HG02840 (cell line): ENCODE data around the gene SH3BP4.

ENCODE experiments used
- ATAC-seq: cut with Tn5 transposase; IDR thresholded peaks from one replicate; pipeline ENCODE4 v1.9.1; 2021; ENCODE audit warnings: mild to moderate bottlenecking, moderate library complexity, moderate number of reproducible peaks; ENCODE audit not compliant: unreplicated experiment, low FRiP score

SH3BP4 gene

GRCh38 chr2:234939996-234940395 is 11.8 kb upstream of the SH3BP4 start:
- ATAC-seq, result no peak

GRCh38 chr2:234940527-234940926 is 11.3 kb upstream of the SH3BP4 start:
- ATAC-seq, result no peak

GRCh38 chr2:234945339-234945873 is 6.4 kb upstream of the SH3BP4 start:
- no peak for ATAC-seq

- ATAC-seq, result no peak
Observed at GRCh38 chr2:234947556-234947955, 4.3 kb upstream of the SH3BP4 start.

DNA sequence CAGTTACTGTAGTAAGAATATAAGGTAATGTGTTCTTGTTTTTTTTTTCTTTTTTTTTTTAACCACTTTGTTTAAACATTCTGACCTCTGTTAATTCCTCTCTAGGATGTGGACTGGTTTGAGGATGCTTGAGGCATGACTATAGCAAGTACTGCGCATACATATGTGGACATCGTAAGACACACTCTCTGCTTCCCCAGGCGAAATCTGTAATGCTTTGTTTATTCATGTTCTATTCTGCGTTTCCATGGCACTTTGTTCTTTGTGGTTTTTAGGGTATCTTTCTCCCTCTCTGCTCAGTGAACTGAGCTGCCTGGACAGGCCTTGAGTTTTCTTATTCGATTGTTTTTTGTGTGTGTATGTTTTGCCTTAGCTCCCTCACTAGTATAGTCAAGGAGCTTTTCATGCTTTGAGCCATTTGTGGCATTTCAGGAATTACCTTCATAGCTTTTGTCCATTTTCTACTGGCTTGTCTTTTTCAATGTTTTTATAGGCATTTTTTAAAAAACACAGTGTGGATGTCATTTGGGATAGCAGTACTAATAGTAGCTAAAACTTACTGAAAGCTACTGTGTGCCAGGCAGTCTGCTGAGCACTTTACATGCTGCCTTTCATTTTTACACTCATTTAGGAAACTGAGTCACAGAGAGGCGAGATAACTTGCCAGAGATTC is 1.9 kb upstream of the SH3BP4 start:
- no peak for ATAC-seq

GRCh38 chr2:234950435-234950729 is 1.4 kb upstream of the SH3BP4 start:
- no peak for ATAC-seq

DNA sequence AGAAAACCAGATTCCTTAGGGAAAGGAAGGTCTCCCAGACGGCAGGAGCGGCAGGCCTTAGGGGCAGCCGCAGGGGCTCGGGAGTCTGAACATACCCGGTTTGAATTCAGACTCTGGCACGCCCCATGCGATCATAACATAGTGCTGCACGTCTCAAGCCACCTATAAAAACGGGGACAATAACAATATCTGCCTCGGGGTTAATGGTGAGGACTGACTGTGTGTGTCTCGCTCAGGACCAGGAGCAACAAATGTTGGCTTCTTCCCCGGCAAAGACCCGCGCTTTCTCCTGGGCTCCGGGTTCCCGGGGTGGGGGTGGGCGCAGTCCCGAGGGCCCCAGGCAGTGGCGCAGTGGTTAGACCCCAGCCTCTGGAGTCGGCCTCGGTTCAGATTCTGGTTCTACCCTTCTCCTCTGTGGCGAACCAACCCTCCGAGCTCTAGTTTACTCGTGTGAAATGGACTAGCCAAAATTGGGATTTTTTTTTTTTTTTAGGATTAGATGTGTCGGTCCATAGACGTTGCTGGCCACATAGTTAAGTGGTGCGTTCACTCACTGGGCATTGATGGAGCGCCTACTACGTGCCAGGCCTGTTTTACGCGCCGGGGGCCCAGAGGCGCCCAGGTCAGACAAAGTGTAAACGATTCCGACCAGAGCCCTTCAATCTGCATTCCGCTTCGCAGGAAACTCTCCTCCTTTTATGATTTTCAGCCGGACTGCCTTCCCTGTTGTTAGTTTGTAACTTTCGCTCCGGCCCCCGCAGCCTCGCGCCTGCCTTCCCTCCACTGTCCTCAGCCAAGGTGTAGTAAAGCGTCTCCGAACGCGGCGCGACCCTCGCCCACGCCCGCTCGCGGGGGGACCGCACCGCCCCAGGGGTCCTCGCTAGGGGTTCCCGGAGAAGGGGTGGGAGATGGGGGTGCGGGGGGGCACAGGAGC is 820 bp upstream of the SH3BP4 start:
- no peak for ATAC-seq

DNA sequence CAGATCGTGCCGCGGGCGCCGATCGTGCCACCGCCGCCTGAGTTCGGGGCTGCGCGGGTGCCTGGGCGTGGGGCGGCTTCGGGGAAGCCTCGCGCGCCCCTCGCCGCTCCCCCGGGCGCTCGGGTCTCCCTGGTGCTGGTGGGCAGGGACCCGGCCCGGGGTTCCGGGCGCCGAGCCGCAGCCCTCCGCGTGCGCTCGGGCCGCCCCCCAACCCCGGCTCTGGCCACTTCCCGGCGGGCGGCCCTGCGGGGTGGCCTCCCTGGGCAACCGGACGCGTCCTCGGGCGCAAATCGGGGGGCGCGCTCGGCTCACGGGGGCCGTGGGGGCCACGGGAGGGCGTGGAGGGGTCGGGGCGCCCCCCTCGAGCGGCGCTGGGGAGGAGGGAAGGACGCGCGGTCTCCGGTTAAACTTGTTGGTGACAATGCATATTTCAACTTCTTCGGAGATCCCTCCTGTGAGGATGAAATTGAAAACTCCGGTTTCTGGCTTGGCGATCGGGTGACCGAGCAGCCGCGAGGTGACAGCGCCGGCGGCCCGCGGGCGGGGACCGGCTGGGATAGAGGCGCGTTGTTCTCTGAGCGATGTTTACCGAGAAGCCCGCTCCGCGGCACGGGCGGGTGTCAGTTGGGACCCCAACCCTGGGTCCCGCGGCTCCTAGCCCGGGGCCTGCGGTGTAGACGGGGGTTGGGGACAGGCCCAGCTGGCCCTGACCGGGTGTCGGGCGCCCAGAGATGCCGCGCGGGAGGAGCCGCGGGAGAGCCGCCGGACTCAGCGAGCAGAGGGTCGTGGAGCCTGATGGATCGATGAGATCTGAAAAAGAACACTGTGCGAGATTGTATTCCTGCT is 676 bp downstream of the SH3BP4 start:
- no peak for ATAC-seq

DNA sequence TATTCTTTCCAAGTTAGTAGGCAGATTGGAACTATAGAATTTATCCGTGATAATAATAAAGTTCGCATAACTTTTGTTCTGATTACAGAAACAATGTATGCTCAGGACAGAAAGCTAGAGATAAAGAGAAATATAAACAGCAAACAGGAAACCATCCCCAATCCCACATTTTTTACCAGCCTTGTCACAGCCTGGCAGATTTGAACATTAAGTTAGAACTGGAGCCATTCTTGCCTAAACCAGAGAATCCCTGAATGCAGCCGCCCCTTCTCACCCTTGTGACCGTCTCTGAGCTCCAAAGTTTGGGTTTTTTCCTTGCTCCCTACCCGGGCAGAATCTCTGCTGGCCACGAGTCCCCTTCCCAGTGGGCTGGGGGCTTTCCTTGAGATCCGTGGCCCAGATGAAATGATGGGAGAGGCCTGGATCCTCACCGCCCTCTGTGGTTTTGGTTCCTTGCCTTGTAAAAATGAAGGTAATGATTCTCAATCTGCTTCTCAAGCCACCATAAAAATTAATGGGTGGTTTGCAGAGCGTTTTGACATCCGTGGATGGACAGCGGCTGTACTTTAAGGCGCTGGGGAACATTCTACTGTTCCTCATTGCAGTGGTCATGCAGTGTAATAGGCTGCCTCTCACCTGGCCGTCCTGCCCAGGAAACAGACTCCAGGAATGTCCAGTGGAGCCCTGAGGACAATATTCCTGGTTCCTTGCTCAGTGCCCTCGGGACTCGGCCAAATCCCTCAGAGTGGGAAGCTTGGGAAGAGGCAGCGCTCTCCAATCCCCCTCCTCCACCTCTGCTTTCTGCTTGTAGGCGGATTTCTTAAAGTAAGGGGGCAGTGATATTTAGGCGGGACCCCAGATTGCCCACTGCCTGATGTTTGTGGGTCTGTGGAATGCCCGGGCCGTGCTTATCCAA is 1.6 kb downstream of the SH3BP4 start:
- ATAC-seq, result no peak

DNA sequence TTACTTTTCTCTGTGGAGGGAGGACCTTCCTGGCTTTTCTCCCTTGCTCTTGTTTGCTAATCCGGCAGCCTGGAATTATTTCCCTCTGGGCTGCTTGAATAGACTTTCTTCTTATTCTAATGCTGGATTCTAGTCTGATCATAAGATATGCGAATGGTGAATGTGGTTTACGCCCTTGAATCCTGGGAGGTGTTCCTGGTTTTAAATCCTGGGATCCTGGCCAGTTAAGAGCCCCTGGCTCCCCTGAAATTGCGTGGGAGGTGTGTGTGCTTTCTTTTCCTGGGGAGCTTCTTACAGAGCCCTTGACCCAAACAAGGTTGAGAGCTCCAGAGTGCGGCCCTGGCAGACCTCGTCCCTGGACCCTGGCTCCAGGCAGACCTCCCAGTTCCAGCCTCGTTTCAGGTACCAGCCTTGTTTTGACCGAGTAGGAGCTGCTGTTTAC is 2.8 kb downstream of the SH3BP4 start:
- no peak for ATAC-seq

DNA sequence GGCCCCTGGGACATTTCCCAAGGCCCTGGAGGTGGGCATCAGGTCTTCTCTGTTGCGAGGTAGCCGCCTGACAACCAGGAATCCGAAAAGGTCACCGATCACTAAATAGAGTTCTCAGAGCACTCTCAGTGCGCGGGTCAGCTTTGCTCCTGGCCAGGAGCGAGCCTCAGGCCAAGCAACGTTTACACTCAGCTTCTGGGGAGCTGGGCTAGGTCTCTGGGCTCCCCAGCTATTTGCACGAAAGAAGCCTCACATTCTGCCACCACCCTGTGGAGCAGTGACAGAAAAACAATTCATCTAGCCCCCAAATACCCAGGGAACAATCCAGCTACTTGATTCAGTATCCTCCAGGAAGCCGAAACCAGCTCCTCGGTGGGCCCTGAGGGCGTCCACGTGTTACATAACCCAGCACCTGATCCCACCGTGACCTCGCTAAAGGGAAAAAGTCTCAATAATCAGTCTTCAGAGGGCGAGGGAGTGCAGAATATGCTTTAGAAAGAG is 3.3 kb downstream of the SH3BP4 start:
- no peak for ATAC-seq

- no peak for ATAC-seq
Observed at GRCh38 chr2:234955971-234956509, 4.2 kb downstream of the SH3BP4 start.

- ATAC-seq, result no peak
Observed at GRCh38 chr2:234957834-234958135, 6.0 kb downstream of the SH3BP4 start.

DNA sequence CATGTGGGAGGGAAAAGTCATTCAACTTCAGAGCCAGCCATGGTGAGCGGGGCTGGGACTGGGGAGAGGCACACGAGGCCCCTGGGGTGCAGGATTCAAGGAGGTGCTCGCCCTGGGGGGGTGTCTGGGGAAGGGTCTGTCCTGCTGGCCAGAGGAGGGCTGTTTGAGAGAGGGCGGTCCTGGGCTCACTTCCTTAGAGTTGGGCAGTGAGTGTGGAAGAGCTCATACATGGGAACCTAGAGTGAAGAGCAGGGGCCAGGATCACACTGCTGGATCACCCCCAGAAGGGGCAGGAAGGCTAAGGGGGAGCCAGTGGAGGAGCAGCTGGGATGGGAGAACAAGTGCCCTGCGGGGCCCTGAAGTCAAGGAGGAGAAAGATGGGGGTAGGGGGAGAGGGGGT is 6.5 kb downstream of the SH3BP4 start:
- ATAC-seq, result no peak

- no peak for ATAC-seq
Observed at GRCh38 chr2:234958746-234959395, 7.1 kb downstream of the SH3BP4 start.

DNA sequence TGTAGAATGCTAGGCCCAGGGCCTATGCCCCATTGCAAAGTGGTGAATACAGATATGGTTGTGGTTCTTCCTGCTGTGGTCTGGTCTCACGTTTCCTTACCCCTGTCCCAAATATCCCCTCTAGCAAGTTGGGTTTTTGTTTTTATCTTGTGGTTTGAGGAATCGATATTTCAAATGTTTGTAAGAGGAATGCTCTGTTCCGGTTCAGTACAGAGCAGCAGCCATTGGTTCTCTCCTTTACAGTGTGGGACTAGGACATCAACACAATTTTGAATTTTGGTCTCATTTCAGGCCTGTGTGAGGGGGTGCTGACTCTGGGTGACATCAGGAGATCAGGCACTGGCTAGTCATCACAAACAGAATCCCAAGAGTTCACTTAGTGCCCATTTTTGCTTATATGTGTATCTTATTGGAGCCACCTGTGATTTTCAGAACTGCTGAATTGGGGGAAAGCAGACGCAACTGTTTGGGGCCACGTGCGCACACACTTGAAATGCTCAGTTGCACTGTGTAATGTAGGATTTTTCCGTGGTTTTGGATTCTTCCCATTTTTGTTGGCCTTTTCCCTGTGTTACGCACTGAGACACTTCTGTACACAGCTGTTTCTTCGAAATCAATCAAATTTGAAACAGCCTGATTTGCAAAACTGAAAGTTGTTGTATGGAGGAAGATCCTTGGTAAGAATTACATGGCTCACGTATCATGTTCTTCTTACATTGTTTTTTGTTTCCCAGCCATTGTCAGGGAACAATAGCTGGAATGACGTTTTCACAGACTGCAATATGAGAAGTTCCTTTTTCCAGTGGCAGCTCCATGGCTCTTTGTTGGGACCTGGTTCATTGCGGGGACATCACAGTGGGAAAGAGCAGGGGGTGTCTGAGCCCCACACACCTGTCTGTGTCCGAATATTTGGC is 8.6 kb downstream of the SH3BP4 start:
- no peak for ATAC-seq

DNA sequence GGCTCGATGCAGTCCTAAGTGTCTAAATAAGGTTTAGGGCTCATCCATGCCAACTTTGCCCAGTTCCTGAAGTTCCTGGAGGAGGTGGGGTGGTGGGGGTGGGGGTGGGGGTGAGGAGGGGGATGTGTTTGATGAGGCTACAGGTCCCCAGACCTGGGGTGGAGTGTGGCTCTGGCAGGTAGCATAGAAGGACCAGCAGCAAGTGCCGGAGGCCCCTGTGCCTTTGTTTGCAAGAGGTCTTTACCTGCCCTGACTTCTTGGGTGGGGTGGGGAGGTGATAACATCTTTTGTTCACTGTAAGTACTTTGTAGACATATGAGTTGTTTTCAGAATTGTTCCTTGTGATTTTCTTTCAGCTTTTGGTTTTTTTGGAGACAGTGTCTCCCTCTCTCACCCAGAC is 10.0 kb downstream of the SH3BP4 start:
- ATAC-seq, result no peak
